ENCODE results near the gene ETV2. TPM values are rescaled to one million over a fixed set of nuclear protein-coding genes. Genes with fewer than 3 reads are reported as not detected.
"Not testable (repeated sequence)": the region's sequence is repeated elsewhere in the genome, so short reads cannot be mapped to it uniquely, and the experiment has no call there.

ETV2 gene, protein sequence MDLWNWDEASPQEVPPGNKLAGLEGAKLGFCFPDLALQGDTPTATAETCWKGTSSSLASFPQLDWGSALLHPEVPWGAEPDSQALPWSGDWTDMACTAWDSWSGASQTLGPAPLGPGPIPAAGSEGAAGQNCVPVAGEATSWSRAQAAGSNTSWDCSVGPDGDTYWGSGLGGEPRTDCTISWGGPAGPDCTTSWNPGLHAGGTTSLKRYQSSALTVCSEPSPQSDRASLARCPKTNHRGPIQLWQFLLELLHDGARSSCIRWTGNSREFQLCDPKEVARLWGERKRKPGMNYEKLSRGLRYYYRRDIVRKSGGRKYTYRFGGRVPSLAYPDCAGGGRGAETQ
- 1 to 10 TPM; 2.0 to 2.1 TPM for total RNA-seq

DNA sequence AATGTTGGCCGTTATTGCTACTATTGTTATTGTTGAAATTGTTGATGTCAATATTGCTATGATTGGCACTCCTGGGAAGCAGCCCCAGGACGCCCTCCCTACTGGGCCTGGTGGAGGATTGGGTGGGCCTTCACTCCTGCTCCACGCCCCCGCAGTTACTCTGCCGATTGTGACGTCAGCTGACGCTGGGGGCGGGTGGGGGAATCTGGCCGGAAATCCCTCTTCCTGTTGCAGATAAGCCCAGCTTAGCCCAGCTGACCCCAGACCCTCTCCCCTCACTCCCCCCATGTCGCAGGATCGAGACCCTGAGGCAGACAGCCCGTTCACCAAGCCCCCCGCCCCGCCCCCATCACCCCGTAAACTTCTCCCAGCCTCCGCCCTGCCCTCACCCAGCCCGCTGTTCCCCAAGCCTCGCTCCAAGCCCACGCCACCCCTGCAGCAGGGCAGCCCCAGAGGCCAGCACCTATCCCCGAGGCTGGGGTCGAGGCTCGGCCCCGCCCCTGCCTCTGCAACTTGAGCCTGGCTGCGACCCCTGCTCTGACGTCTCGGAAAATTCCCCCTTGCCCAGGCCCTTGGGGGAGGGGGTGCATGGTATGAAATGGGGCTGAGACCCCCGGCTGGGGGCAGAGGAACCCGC is at the start of gene ETV2:
ETV2 (plus strand) TSS at position 231 of the 637 bp plus-strand sequence. CDS start 716 bp downstream, outside the sequence.
- ChIA-PET POLR2A (no interaction called here), CTCF (interaction anchor here (0.6 to 1.8 kb wide), 2 partner anchors 18 to 93 kb away, joined by 4 to 5 read pairs; no protein-coding TSS in a partner anchor)

DNA sequence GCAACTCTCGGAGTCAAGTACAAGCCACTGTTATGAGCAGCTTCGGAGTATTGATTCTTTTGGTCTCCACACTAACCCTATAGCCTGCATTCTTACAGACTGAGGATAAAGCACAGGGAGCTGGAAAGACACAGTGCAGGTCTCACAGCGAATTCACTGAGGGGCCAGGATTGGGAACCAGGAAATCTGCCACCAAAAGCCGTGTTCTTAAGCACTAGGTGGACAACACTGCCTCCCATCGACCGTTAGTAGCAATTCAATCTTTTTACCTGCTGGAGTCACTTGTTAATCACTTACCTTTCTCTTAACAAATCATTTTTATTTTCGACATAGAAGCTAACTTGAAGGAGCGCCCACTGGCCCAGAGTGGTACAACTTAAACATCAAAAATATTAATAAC is 49.3 kb upstream of the ETV2 start:
- CTCF ChIA-PET = interaction anchor here (0.6 to 2.0 kb wide), 11 partner anchors 12 to 88 kb away, joined by 3 to 13 read pairs (median 4); partner anchors contain the start of gene HAUS5
- POLR2A ChIA-PET = no interaction called here

DNA sequence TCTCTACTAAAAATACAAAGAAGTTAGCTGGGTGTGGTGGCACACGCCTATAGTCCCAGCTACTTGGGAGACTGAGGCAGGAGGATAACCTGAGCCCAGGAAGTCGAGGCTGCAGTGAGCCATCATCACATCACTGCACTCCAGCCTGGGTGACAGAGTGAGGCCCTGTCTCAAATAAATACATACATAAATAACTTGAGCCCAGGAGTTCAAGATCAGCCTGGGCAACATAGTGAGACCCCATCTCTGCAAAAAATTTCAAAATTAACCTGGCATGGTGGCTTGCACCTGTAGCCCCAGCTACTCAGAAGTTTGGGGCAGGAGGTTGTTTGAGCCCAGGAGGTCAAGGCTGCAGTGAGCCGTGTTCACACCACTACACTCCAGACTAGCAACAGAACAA is 46.5 kb upstream of the ETV2 start:
- POLR2A ChIA-PET, CTCF ChIA-PET: not testable (repeated sequence)

DNA sequence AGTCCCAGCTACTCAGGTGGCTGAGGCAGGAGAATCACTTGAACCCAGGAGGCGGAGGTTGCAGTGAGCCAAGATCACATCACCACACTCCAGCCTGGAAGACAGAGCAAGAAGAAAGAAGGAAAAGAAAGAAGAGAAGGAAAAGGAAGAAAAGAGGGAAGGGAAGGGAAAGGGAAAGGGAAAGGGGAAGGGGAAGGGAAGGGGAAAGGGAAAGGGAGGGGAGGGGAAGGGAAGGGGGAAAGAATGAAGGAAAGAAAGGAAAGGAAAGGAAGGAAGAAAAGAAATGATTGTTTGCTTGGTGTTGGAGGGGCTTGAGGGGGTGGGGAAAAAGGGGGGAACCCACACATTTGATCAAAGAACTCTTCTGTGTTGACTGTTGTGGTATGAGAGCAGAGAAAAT is 45.6 kb upstream of the ETV2 start:
- ChIA-PET CTCF (no interaction called here), POLR2A (interaction anchor here (0.7 kb wide), 1 partner anchor 9 kb away, joined by 3 read pairs; no protein-coding TSS in a partner anchor)

DNA sequence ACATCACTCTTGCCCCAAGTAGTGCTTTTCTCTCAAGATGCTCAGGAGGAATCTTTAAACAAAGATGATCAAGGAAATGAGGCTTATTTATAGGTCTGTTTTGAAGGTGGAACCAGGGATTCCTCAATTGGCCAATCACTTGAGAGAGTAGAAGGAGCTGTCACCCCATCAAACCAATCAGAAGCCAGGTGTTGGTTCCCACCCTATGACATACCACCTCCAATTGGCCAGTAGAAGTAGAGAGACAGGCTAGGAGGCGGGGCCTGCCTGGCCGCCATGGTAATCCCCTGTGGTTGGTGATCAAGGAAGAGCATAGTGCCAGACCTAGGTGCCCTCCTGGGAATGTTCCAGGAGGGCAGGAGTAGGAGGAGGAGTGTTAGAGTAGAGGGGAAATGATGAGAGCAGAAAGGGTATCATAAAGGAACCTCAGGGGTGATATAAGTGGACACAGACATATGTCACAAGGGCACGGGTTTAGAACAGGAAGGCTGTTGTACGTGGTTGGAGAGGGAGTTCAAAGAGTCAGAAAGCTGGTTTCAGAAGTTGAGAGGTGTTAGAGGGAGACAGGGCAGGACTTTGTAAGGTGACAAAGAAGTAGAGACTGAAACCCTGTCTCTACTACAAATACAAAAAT is 45.1 kb upstream of the ETV2 start:
- CTCF ChIA-PET = interaction anchor here (0.6 to 0.7 kb wide), 2 partner anchors 78 to 233 kb away, joined by 3 to 4 read pairs; no protein-coding TSS in a partner anchor
- POLR2A ChIA-PET = no interaction called here

DNA sequence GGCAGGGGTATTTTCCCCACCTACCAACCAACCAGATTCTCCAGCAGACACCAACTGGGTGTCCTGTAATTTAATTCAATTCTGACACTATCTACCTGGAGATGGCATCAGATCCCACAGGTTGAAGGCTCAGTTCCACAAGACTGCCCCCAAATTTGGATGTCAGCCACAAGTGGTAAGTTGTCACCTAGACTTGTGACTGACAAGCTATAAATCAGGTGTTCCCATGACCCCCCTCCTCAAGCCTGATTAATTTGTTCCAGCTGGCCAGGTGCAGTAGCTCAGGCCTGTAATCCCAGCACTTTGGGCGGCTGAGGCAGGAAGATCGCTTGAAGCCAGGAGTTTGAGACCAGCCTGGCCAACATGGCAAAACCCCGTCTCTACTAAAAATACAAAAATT is 39.6 kb upstream of the ETV2 start:
- CTCF ChIA-PET = interaction anchor here (0.7 to 1.0 kb wide), 3 partner anchors 11 to 487 kb away, joined by 3 to 4 read pairs (median 4); partner anchors contain the start of gene HAUS5

GRCh38 chr19:35604436-35604835 is 37.1 kb upstream of the ETV2 start:
- POLR2A ChIA-PET = not testable (repeated sequence)
- CTCF ChIA-PET = interaction anchor here (0.6 to 1.1 kb wide), 2 partner anchors 12 to 90 kb away, joined by 3 to 5 read pairs; no protein-coding TSS in a partner anchor

More for the DNA sequence above, 39.6 kb upstream of the ETV2 start:
- POLR2A ChIA-PET = no interaction called here

- ChIA-PET CTCF (interaction anchor here (0.6 kb wide), 1 partner anchor 147 kb away, joined by 4 read pairs; no protein-coding TSS in a partner anchor), POLR2A (interaction anchor here (0.7 kb wide), 1 partner anchor 16 kb away, joined by 4 read pairs; no protein-coding TSS in a partner anchor)
These were observed 34.4 kb upstream of the ETV2 start for GRCh38 chr19:35607170-35607569.

DNA sequence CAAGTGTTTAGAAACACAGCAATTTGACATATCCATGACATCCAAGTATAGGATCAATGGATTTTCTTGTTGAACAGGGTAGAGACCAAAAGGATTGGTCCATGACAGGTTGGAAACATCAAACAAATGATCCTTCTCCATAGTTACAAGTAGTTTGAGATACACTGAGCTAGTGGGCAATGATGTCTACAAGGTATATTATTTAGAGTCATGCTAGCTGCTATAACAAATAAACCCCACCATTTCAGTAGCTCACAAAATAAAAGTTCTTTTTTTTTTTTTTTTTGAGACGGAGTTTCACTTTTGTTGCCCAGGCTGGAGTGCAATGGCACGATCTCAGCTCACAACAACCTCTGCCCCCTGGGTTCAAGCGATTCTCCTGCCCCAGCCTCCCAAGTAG is 33.9 kb upstream of the ETV2 start:
- CTCF ChIA-PET = interaction anchor here (1.4 kb wide), 1 partner anchor 58 kb away, joined by 4 read pairs; no protein-coding TSS in a partner anchor
- POLR2A ChIA-PET = interaction anchor here (0.6 to 0.7 kb wide), 2 partner anchors 17 to 63 kb away, joined by 3 to 4 read pairs; no protein-coding TSS in a partner anchor

GRCh38 chr19:35608251-35608650 is 33.3 kb upstream of the ETV2 start:
- POLR2A ChIA-PET = interaction anchor here (0.6 kb wide), 1 partner anchor 64 kb away, joined by 3 read pairs; no protein-coding TSS in a partner anchor
- CTCF ChIA-PET = interaction anchor here (1.4 kb wide), 1 partner anchor 59 kb away, joined by 4 read pairs; no protein-coding TSS in a partner anchor

DNA sequence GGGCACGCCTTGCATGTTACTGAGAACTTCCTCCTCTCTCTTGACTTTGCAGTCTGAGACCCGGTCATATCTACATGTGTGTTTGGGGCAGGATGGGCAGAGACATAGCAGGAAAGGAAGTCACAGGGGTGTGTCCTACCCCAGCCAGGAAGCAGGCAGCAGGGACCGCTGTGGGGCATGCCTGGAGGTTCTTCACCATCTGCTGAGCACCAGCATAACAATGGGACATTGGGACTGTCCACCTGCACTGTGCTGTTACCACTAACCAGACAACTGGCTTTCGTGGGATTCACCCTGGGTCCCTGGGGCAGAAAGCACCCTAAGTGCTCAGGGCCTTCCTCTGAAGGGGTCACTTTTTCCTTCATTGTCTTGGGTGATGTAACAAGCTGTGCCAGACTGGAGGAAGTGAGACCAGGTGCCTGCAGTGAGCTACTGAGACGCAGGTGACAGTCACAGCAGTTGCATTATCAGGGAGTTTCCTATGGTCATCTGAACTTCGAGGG is 31.6 kb upstream of the ETV2 start:
- POLR2A ChIA-PET = no interaction called here

DNA sequence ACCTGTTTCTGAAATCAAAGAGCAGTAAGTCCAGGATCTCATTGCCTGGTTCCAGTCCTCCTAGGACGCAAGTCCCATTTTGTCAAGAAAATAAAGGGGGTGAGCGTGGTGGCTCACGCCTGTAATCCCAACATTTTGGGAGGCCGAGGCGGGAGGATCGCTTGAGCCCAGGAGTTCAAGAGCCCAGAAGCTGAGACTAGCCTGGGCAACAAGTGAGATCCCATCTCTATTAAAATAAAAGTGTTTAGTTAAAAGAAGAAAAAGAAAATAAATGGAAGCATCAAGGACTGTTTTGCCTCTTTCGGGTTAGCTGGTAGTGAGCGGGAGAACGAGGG is 29.4 kb upstream of the ETV2 start:
- POLR2A ChIA-PET = interaction anchor here (1.3 to 1.9 kb wide), 2 partner anchors 36 to 68 kb away, joined by 7 read pairs; partner anchors contain the start of gene COX6B1
- CTCF ChIA-PET = interaction anchor here (1.1 to 2.8 kb wide), 4 partner anchors 11 to 102 kb away, joined by 3 to 13 read pairs (median 4); no protein-coding TSS in a partner anchor

More for the DNA sequence above, 31.6 kb upstream of the ETV2 start:
- CTCF ChIA-PET = no interaction called here

- POLR2A ChIA-PET = interaction anchor here (1.0 to 1.9 kb wide), 3 partner anchors 10 to 68 kb away, joined by 3 to 7 read pairs (median 7); partner anchors contain the start of gene COX6B1
- CTCF ChIA-PET = interaction anchor here (0.6 to 2.8 kb wide), 5 partner anchors 11 to 345 kb away, joined by 3 to 13 read pairs (median 3); no protein-coding TSS in a partner anchor
These were observed 28.8 kb upstream of the ETV2 start, which contains the start of gene HAUS5 for GRCh38 chr19:35612559-35613321. Gene HAUS5 (plus strand): TSS chr19:35612735. CDS start chr19:35612795, 60 bp downstream.

DNA sequence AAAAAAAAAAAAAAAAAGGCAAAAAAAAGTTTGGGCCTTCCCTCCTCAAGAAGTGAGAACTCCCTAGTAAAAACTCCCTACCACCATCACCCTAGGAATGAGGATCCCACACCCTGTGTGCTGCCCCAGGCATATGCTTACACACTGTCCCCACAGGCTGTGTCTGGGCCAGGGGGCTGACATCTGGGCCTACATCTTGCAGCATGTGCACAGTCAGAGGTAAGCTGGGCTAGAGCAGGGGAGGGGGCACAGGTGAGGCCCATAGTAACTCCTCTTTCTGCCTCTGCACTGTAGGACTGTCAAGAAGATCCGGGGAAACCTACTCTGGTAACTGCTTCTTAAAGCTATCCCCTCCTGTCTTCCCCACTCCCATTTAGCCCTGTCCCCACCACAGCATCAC is 28.0 kb upstream of the ETV2 start:
- ChIA-PET CTCF (interaction anchor here (0.6 to 2.8 kb wide), 2 partner anchors 66 to 344 kb away, joined by 3 to 13 read pairs; no protein-coding TSS in a partner anchor), POLR2A (interaction anchor here (1.0 to 1.9 kb wide), 3 partner anchors 9 to 69 kb away, joined by 3 to 7 read pairs (median 7); partner anchors contain the start of gene COX6B1)

DNA sequence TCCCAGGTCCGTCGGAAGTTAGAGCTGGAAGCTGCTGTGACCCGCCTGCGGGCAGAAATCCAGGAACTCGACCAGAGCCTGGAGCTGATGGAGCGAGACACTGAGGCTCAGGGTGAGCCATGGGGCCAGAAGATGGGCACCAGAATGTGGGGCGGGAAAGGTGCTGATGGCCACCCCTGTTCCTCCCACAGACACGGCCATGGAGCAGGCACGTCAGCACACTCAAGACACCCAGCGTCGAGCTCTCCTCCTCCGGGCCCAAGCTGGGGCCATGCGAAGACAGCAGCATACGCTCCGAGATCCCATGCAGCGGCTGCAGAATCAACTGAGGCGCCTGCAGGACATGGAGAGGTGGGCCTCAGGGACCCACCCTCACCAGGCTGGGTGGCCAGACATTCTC is 26.5 kb upstream of the ETV2 start:
- CTCF ChIA-PET = no interaction called here
- POLR2A ChIA-PET = interaction anchor here (0.6 to 0.8 kb wide), 2 partner anchors 616 to 628 kb away, joined by 3 read pairs; no protein-coding TSS in a partner anchor

- ChIA-PET CTCF (no interaction called here), POLR2A (no interaction called here)
These were observed 22.7 kb upstream of the ETV2 start for GRCh38 chr19:35618857-35619256.

DNA sequence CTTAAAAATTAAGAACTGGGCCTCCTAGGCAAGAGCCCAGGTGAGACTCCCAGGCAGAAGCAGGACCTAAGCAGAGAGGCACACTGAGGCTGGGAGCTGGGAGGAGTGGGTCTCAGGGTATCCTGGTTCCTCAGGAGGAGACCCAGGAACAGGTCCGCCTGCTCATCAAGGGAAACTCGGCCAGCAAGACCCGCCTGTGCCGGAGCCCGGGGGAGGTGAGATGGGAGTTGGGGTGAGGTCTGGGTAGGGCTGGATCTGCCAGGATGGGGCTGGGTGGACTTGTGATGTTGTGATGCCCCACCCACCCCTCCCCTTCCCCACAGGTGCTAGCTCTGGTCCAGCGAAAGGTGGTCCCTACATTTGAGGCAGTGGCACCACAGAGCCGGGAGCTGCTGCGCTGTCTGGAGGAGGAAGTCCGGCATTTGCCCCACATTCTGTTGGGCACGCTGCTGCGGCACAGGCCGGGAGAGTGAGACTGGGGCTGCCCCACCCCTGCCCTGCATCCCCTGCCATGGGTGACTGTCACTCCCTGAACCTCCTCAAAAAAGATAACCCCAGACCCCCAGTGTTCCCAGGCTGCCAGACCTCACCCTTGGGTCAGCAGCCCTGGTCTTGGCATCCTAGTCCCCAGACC is 22.1 kb upstream of the ETV2 start:
- ChIA-PET POLR2A (no interaction called here), CTCF (no interaction called here)

GRCh38 chr19:35620001-35620400 is 21.5 kb upstream of the ETV2 start:
- CTCF ChIA-PET = no interaction called here
- POLR2A ChIA-PET = no interaction called here
